HG02642 (cell line): ENCODE data around the gene C19orf81.

Source experiments
- ATAC-seq: cut with Tn5 transposase; IDR thresholded peaks from one replicate; pipeline ENCODE4 v1.9.1; 2021; ENCODE audit warnings: mild to moderate bottlenecking; ENCODE audit not compliant: unreplicated experiment, poor library complexity

The C19orf81 gene

GRCh38 chr19:50657712-50658440, 8.6 kb downstream of the C19orf81 start:
- no peak for ATAC-seq

- ATAC-seq, result no peak
These were observed 9.4 kb downstream of the C19orf81 start for GRCh38 chr19:50658441-50659317.

GRCh38 chr19:50659318-50660087, 10.3 kb downstream of the C19orf81 start:
- no peak for ATAC-seq

- ATAC-seq, result no peak
These were observed 10.8 kb downstream of the C19orf81 start for GRCh38 chr19:50660088-50660366.

- ATAC-seq, result no peak
These were observed 11.8 kb downstream of the C19orf81 start for GRCh38 chr19:50661023-50661422.

- no peak for ATAC-seq
These were observed 12.8 kb downstream of the C19orf81 start for GRCh38 chr19:50661766-50662650.

GRCh38 chr19:50662651-50663481, 13.6 kb downstream of the C19orf81 start:
- no peak for ATAC-seq

GRCh38 chr19:50663482-50663790, 14.2 kb downstream of the C19orf81 start:
- ATAC-seq, result no peak

GRCh38 chr19:50664204-50664603, 15.0 kb downstream of the C19orf81 start:
- no peak for ATAC-seq

- ATAC-seq, result no peak
These were observed 17.3 kb downstream of the C19orf81 start for GRCh38 chr19:50666346-50667176.

GRCh38 chr19:50667177-50667758, 18.0 kb downstream of the C19orf81 start:
- ATAC-seq, result no peak

GRCh38 chr19:50667759-50668231, 18.6 kb downstream of the C19orf81 start:
- ATAC-seq, result no peak

- ATAC-seq, result no peak
These were observed 19.2 kb downstream of the C19orf81 start for GRCh38 chr19:50668416-50668815.

- no peak for ATAC-seq
These were observed 19.6 kb downstream of the C19orf81 start for GRCh38 chr19:50668879-50669278.

GRCh38 chr19:50669302-50670101, 20.3 kb downstream of the C19orf81 start:
- no peak for ATAC-seq

GRCh38 chr19:50670102-50670380, 20.8 kb downstream of the C19orf81 start:
- no peak for ATAC-seq

GRCh38 chr19:50673118-50673517, 23.9 kb downstream of the C19orf81 start:
- no peak for ATAC-seq
